ENCODE data around the gene RAB27B.

RAB27B gene

DNA sequence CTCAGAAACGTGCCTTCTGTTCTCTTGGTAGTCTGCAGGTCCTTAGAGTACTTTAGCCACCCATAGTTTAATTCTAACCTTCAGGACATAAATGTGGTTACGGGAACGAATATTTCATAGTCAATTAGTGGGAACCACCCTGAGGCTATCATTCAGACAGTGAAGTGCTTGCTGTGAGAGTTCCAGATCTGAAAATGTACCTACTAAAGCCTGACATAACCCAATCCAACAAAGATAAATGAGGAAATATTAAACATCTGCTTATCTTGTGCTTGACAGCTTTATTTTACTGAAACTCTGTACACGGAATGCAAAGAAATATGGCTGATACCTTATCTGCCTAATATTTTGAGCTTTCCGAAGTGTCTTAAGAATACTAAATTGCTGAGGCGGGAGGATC, 43.0 kb downstream of the RAB27B start:
- no peak overlapping the region for H3K4me3 ChIP-seq (ENCODE audit: low read length)
- TF ChIP-seq ZNF274 (IDR thresholded peaks at IDR 0.05; ENCODE audit: low read depth, low read length) = no peak

DNA sequence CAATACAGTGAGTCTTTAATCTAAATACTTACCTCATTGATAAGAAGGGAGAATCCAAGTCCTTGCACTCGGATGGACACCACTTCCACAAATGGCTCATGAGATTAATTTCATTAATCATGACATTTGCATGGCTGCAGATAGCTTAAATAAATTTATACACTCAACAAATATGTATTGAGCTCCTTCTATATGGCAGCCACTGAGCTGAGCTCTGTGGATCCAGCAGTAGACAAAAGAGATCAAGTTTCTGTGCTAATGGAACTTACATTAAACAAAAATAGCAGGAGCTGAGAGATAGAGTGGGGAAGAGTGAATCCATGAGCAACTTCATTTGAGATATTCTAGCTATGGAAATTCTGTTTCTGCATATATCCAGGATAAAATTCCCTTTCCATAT, 44.4 kb downstream of the RAB27B start:
- TF ChIP-seq ZNF274 (IDR thresholded peaks at IDR 0.05; ENCODE audit: low read depth, low read length) = no peak
- H3K4me3 ChIP-seq (ENCODE audit: low read length) = no peak overlapping the region

DNA sequence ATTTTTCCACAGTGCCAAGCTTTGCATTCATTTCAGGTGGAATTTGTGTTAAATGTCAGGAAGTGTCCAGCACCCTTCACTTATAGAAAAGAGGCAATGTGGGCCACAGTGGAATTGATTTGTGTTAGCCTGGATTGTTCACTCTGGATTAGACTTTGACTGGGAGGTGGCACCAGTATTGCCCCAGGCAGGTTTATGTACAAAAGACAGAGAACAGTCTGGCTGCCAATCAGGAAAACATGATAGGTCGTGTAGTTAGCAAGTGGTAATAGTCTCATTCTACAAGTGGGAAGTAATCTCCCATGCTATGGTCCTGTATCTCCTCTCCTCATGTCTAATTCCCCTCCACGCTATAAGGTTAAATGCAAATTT, 45.6 kb downstream of the RAB27B start:
- TF ChIP-seq ZNF274 (IDR thresholded peaks at IDR 0.05; ENCODE audit: low read depth, low read length) = no peak
- H3K4me3 ChIP-seq (ENCODE audit: low read length) = no peak overlapping the region

DNA sequence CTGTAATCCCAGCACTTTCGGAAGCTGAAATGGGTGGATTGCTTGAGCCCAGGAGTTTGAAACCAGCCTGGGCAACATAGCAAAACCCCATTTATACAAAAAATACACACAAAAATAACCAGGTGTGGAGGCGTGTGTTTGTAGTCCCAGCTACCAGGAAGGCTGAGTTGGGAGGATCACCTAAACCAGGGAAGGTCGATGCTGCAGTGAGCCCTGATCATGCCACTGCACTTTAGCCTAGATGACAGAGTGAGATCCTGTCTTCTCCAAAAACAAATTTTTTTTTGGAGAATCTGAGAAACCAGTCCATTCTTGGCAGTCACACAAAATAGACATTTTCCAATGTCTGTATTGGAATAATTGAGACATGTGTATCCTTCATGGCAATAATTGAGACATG, 46.8 kb downstream of the RAB27B start:
- no peak for TF ChIP-seq ZNF274 (IDR thresholded peaks at IDR 0.05; ENCODE audit: low read depth, low read length)
- H3K4me3 ChIP-seq (ENCODE audit: low read length) = no peak overlapping the region

DNA sequence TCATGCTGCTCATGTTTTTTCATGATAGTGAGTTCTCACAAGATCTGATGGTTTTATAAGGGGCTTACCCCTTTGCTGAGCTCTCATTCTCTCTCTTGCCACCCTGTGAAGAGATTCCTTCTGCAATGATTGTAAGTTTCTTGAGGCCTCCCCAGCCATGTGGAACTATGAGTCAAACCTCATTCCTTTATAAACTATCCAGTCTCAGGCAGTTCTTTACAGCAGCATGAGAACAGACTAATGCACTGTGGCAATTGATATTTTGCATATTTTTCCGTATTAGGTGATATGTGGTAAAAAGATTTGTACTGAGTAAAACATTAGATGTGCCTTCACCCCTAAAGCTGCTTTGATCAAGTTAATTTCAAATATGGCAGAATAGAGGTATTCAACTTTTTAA, 48.8 kb downstream of the RAB27B start:
- H3K4me3 ChIP-seq (ENCODE audit: low read length) = no peak overlapping the region
- TF ChIP-seq ZNF274 (IDR thresholded peaks at IDR 0.05; ENCODE audit: low read depth, low read length) = no peak

DNA sequence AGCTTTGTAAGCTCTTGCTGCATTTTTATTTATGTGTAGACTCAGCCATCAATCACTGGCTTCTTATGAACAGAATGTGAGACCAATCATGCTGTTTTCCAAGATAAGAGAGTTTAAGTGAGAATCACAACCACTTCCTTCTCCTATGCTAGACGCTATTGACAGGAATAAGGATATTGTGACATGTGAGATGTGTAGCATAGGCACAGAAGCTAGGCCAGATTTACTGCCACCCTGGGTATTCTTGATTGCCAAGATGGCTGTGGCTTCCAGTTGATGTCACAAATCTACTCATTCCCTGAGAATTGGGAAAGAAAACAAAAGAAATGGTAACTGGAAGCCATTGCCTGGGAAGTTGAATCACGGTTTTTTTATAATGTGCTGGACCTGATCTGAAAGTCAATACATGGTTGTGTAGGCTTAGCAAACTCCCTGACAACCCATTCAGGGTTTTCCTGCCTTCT, 49.9 kb downstream of the RAB27B start:
- no peak for TF ChIP-seq ZNF274 (IDR thresholded peaks at IDR 0.05; ENCODE audit: low read depth, low read length)
- H3K4me3 ChIP-seq (ENCODE audit: low read length) = no peak overlapping the region

DNA sequence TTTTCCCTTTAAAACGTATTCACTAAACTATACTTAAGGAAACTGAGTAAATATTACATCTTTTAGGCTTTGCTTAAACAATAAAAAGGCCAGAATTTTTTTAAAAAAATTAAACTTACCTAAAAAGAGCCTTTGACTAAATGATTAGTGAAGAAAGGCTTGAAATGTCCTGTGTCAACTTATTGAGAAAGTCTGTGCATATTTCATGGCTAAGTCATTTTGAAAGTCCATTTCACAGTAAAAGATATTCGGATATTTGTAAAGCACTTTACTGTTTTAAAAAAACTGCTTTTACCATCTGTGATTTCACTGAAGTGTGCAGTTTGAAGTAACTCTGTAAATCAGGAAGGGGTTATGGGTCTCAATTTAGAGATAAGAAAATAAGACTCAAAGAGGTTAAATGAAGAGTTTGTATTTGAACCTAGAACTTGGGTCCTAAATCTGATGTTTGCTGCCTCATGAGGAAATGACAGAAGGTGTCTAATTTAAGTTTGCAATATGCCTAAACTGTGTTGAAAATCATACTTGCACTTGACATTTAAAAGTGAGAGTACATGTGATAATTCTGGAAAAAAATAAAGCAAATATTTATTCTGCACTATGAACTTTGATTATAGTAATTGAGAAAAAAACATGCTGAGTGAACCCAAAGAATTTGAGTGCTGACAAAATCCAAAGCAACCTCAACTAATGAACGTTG, 50.5 kb downstream of the RAB27B start:
- H3K4me3 ChIP-seq (ENCODE audit: low read length) = no peak overlapping the region
- no peak for TF ChIP-seq ZNF274 (IDR thresholded peaks at IDR 0.05; ENCODE audit: low read depth, low read length)

DNA sequence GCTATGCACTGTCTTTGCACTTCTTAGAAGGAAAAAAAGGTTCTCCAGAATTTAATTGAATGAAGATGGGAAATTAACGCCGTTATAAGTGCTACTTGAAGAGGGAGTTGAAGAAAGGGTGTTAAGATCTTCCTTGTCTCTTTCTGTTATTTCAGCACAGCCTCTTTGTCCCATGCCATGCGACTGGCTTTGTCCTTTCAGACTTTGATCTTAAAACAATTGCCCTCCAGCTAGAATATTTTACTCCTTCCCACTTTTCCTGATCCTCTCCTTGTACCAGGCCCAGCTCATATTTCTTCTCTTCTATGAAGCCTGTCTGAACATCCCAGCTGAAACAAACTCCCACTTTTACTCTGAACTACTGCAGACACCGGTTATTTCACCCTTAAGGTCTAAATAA, 51.4 kb downstream of the RAB27B start:
- H3K4me3 ChIP-seq (ENCODE audit: low read length) = no peak overlapping the region
- TF ChIP-seq ZNF274 (IDR thresholded peaks at IDR 0.05; ENCODE audit: low read depth, low read length) = no peak

DNA sequence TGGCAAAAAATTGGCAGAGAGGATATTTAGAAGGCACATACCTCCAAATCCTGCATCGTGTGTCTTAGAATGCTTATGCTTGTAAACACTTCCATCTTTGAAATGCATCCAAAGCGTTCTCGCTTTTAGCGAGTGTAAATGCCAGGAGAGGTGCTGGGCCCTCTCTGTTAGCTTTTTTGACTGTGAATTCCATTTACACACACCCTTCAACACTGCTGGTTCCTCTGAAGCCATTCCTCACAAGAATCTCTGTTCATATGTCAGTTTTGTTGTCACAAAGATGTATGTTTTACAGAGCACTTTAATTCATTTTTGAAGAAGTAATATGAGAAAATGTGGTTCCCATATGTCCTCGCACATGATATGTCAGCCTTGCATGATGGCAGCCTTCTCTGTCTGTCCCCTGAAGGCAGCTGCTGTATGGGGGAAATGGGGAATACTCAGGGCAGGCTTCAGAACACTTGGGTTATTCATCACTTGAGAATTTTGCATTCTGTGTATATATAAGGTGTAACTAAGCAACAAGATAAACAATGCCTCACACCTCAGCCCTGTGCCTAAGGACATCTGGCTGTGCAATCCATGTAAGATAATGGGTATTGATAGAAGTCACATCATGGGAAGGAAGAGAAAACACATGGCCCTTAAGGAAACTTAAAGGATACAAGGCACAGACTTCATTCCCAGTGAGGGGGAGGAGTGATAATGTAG, 52.3 kb downstream of the RAB27B start:
- no peak overlapping the region for H3K4me3 ChIP-seq (ENCODE audit: low read length)
- no peak for TF ChIP-seq ZNF274 (IDR thresholded peaks at IDR 0.05; ENCODE audit: low read depth, low read length)

DNA sequence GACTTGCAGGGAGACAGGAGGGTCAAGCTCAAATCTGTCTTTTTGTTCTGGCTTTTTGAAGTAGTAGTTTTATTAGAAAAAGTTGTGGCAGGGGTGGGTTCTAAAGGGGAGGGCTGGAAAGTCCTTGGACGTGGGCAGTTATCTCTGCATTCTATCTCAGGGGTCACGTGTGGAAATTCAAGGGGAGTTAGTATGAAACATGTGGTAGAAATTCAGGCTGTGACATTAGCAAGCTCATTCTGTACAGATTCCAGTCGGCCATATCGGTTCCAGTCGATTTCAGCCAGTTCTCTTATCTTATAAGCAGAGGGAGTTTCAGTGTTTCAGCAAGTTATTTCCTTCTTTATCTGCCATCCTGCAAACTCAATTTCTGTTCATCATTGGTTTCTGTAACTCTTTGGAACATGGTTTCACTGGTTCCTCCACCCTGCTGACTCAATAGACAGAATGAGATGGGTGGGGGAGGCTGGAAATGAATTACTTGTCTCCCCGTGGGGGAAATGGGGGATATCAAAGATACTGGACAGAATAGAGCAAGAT, 53.0 kb downstream of the RAB27B start:
- H3K4me3 ChIP-seq (ENCODE audit: low read length) = no peak overlapping the region
- TF ChIP-seq ZNF274 (IDR thresholded peaks at IDR 0.05; ENCODE audit: low read depth, low read length) = no peak

DNA sequence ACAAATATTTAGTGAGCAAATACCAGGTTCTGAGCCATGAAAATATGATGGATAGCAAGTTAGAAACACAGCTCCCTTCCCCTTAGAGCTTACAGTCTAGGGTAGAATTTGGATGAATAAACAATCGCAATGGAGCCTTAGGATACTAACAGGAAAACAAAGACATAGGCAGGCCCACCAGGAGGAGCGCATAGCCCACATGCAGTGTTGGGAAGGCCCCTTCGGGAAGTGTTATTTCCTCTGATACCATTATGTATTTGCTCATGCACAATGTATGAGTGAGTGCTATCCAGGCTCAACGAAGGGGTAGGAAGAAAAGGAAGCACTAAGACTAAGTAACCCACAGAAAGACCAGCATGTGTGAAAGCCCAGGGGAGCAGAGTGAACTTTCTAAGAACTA, 54.0 kb downstream of the RAB27B start:
- TF ChIP-seq ZNF274 (IDR thresholded peaks at IDR 0.05; ENCODE audit: low read depth, low read length) = no peak
- H3K4me3 ChIP-seq (ENCODE audit: low read length) = no peak overlapping the region

DNA sequence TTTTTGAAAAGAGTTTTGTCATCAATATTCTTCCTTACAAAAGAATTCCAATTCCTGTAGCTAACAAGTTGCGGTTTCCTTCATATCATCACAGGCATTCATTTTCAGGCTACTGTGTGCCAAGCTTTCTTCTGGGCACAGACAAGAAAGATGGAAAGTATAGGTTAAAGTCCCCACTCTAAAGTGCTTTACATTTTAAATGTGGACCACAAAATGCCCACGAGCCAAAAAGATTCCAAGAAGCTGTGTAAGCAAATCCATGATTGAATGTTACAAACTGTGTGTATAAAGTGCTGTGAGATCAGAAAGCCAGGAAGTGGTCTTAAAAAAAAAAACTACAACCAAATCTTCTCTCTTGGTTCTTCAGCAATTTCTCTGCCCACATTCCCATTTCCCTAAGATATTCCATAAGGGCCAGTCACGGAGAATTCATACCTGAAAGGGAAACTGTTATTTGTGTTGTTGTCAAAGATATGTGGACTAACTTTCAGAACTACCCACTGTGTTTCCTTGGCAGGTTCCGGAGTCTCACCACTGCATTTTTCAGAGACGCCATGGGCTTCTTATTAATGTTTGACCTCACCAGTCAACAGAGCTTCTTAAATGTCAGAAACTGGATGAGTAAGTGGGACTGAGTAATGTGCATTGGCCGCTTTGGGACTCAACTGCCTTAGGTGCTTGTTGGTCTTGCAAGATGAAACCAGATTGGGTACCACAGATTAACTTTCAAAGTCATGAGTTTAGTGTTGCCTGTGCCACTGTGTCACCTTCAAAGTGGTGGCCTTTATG, 55.7 kb downstream of the RAB27B start:
- H3K4me3 ChIP-seq (ENCODE audit: low read length) = no peak overlapping the region
- no peak for TF ChIP-seq ZNF274 (IDR thresholded peaks at IDR 0.05; ENCODE audit: low read depth, low read length)

DNA sequence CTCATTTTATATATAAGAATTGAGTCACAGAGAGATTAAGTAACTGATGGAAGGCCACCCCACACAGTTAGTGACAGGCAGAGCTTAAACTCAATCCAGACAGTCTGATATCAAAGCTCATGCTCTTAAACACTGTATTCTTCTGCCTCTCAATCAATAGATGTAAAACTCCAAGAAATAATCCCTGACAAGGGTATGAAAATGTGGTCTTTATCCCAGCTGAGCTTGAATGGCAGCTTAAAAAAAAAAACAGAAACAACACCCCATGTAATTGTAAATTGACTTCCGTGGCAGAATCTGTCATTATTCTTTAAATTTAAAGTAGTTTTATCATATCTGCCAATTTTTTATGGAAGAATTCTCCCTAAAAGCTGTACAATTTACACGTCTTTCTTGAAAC, 60.1 kb downstream of the RAB27B start:
- H3K4me3 ChIP-seq (ENCODE audit: low read length) = no peak overlapping the region
- no peak for TF ChIP-seq ZNF274 (IDR thresholded peaks at IDR 0.05; ENCODE audit: low read depth, low read length)

DNA sequence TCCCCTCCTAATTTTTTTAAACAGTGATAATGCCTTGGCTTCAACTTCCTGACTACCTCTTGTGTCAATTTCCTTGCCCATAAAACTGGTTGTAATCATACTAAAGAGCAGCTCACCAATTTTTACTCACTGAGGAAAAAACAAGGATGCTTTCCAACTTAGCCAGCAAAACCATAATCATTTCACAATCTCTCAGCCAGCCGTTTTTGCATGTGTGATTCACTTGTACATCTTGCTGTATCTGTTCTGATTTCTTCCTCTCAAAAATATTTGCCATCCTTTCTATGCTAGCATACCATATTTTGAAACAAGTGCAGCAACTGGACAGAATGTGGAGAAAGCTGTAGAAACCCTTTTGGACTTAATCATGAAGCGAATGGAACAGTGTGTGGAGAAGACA, 60.7 kb downstream of the RAB27B start:
- TF ChIP-seq ZNF274 (IDR thresholded peaks at IDR 0.05; ENCODE audit: low read depth, low read length) = no peak
- H3K4me3 ChIP-seq (ENCODE audit: low read length) = no peak overlapping the region
